ENCODE measurements around the gene CEP152.
"Not testable (repeated sequence)": the region's sequence is repeated elsewhere in the genome, so short reads cannot be mapped to it uniquely, and the experiment has no call there.

Gene CEP152

DNA sequence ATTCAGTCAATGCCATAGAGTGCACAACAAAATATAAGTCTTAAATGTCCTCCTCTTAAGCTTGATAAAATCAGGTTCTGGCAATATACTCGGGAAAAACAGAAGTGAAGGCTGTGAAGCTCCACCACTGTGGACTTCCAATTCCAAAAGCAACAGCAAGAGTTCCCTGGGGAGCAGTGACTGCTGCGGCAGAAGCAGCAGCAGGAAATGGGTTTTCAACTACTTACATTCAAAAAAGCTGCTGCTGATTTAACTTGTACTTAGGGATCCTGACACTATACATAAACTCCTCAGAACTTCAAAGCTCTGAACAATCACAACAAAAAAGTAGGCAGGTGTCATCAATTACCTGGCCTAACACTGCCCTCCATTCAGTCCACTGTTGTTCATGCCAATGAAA lies 4.7 kb downstream of the CEP152 start:
- DNase-seq (ENCODE audit: extremely low spot score, insufficient read length, low read depth): no peak
- no peak for FAIRE-seq

DNA sequence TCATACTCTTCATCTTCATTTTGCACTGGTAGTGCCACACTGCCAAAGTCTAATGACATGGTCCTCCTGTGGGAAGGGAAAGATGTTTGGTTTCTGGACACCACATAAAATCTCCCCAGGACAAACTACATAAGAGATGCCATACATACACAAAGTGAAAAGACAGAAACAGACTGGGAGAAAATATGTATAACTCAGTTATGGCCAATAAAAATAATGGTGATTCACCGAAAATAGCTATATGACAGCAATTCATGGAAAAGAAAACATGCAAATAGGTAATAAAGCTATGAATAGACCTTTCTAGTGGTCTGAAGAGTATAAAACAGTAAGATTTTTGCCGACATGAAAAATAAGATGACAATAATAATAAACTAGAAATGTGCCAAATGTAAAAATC lies 5.3 kb downstream of the CEP152 start:
- DNase-seq (ENCODE audit: extremely low spot score, insufficient read length, low read depth) (no peak), FAIRE-seq (no peak)

DNA sequence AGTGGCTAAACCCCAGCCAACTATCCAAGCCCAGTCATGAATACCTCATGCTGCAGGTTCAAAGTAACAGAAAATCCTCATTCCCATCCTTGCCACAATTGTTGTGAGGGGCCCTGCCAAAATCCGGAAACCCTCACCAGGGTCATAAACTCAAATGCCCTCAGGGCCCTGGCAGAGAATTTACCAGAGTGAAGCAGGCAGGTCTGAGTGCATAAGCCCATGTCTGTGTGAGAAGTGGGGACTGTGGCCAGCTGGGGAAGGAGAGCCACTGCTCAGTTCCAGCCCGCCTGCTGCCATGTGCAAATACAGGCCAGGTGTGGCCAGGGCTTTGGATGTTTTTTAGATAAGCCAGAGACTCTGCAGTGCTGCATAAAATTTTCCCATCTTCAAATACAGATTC lies 7.0 kb downstream of the CEP152 start:
- no peak for DNase-seq (ENCODE audit: extremely low spot score, insufficient read length, low read depth)
- FAIRE-seq: no peak

DNA sequence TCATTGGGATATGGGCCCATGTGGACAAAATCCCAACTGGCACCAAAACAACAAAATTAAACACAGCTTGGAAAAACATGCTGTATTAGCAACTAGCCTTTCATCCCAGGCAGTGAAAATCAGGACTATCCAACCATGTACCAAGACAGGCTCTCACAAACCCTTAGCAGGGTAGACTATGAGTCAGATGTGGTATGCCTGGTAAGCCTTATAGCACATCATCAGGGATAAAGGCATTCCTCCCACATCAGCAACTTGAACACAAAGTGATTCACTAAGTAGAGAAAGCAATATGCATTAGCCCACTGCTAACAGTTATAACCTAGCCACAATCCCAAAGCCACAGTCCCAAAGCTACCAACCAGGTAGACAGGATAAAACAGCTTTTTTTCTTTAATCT lies 8.0 kb downstream of the CEP152 start:
- DNase-seq (ENCODE audit: extremely low spot score, insufficient read length, low read depth) (no peak), FAIRE-seq (no peak)

DNA sequence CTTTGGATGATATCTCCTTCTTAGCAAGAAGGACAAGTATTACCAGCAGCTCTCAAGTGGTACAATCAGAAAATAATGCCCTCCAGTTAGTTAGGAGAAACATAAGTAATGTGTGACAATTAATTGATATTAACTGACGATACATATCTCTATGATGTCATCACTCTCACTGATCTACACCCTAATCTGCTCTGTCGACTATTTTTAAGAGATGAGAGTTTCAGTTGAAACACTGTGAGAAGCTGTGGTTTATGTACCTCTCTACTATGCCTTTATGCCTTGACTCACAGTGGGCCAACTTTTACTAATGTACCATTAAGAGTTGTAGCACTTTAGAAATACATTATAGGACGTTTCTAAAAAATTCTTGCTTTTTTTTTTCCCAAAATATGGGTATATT lies 8.6 kb downstream of the CEP152 start:
- FAIRE-seq (peak; percentile 44), DNase-seq (ENCODE audit: extremely low spot score, insufficient read length, low read depth) (no peak)

DNA sequence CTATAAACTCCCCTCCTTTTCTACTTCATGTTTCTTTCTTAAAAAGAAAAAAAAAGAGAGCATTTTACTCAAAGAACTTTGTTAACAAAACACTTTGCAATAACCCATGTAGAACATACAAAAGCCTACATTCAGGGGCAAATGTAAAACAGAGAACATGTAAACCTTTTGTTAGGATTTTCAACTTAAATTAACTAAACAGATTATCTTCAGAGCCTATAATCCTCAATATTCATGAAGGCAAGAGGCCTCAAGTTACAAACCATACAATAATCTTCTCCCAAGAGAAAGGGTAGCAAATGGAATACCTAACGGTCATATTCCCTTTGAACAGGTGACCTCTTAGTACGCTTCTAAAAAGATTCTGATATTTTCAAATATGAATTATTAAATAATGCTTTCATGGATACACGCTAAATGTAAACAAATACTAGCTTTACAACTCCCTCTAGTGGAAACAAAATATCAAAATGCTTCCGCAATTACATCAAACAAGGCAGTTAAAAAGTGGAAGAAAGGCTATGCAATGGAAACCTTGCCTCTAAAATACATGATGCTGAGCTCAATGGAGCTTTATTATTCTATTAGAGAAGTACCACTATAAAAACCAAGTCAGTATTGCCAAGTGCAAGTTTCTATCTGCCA lies 9.9 kb downstream of the CEP152 start:
- FAIRE-seq: peak; percentile 73
- no peak for DNase-seq (ENCODE audit: extremely low spot score, insufficient read length, low read depth)

DNA sequence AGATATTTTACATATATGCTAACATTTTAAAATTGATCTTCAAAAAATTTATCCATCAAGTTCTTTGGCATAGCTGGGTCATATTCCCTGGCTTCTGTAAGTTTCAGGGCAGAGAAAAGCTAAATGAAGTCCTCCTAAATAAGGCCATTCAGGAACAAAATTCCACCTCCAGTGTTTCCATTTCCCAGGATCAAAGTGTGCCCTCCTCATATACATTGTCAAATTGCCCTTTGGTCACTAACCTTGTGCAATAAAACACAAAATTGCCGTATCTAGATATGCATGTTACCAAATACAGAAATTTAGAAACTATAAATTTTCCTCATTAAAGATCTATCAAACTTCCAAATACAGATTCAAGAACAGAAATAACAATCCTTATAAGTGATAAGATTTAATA lies 10.6 kb downstream of the CEP152 start:
- FAIRE-seq: no peak
- no peak for DNase-seq (ENCODE audit: extremely low spot score, insufficient read length, low read depth)

DNA sequence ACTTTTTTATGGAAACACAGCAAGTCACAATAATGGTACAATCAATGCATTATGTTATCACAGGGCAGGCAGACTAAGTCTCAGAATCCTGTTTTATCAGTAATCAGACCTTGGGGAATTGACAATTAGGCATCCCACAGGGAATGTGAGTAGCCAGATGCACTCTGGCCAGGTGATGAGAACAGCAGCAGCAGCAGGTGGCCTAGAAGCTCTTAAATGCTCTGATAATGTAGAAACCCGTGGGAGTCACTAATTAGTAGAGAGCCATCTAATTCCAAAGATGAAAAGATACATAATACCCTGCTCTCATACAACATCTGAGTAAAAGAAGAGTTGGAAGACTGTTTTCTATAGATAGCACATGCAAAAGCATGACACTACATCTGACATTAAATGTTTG lies 12.6 kb downstream of the CEP152 start:
- DNase-seq (ENCODE audit: extremely low spot score, insufficient read length, low read depth) (no peak), FAIRE-seq (no peak)

DNA sequence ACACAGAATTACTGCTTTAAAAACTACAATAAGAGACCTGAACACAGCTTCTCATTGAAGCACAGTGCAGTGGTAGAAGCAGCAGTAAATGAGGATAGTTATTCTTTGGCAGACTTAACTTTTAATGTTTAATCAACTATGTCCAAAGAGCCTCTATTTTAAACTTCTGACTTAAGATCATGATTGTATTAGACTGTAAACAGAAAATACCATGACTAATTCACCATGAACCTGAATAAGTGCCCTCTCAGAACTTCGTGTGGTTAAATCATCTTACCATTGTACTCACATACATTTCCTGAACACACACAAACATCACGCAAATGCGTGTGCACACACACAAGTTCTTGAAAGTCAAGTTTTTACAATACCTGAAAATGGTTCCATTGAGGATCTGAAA lies 13.9 kb downstream of the CEP152 start:
- peak; percentile 88 for FAIRE-seq
- DNase-seq (ENCODE audit: extremely low spot score, insufficient read length, low read depth): no peak

DNA sequence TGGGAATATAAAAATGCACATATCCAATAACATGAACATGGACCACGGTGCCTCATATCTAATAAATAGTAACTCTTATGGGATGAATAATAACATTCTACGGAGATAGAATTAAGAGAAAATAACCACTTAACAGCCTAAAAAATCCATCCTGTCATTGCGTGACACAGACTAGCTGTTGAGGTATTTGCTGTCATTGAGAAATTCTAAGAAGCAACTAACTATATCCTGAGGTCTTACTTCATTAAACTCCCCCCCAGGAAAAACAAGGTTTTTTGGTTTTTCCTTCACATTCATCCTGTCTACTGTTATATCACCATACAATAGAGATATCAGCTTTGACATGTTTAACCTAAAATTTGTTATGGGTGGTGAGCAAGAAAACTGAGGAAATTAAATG lies 14.3 kb downstream of the CEP152 start:
- no peak for DNase-seq (ENCODE audit: extremely low spot score, insufficient read length, low read depth)
- no peak for FAIRE-seq

DNA sequence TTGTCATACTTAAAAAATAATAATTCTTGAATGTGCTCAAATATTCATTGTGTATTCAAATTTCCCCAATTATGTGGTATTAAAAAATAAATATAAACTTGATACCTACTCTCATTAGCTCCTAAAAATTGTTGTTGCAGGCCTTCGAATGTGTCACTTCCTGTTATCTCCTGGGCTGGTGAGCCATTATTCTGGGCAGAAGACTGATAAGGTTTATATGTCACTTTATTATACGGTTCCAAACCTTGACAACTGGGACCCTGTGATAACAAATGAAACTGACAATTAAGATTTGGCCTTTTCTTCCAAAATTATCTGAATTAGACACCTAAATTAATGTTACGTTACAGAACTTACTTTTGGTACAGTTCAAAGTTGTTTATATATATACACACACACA lies 15.0 kb downstream of the CEP152 start:
- DNase-seq (ENCODE audit: extremely low spot score, insufficient read length, low read depth): no peak
- FAIRE-seq: no peak

DNA sequence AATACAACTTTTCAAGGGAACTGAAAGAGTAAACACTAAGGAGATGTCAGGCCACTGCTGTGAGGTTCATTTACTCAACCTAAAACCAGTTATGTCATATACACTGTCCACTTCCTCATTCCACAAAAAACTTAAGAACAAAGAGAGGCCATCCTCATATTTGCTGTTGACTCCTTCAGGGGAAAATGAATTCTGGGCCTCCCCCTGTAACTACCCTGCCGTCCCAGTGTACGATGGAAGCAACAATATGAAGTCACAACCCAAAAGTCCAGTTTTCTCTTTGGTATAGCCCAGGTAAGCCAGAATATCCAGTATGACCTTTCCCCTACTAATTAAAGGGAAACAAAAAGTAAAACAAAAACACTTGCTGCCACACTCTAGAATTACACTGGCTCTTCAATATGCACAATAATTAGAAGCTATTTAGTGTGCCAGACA lies 16.2 kb downstream of the CEP152 start:
- FAIRE-seq: peak; percentile 92
- DNase-seq (ENCODE audit: extremely low spot score, insufficient read length, low read depth): no peak

DNA sequence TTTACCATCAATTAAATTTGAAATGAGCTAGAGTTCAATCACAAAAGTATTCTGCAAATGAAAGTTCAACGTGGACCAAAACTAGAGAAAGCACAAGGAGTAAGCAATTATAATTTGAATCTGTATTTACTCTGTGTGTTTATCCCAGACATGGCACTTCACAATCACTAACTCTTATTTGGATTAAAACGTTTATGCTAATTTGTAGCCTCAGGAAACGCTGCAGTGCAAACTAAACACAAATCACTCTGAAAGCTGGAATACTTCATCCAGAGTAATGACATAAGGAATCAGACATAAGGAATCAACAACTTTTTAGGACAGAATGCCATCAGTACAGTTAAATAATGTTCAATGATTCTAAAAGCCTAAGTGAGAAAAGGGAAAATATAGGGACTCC lies 18.5 kb downstream of the CEP152 start:
- FAIRE-seq: no peak
- DNase-seq (ENCODE audit: extremely low spot score, insufficient read length, low read depth): no peak

DNA sequence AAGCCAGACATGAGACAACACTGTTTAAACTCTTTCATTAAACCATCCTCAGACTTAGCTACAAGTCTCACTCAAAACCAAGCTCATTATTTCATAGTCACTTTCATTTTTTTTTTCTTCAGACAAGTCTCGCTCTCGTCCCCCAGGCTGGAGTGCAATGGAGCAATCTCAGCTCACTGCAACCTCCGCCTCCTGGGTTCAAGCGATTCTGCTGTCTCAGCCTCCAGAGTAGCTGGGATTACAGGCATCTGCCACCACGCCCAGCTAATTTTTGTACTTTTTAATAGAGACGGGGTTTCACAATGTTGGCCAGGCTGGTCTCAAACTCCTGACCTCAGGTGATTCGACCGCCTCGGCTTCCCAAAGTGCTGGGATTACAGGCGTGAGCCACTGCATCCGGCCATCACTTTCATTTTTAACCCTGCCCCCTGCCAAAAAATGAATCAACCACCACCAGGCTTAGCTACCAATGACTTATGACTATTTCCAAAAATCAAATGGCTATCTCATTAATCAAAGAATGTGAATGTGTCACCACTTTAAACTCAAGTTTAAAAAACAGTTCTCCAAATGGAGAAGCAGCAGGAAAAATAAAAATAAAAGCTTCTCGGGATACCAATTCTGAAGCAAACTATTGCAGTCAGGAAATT lies 20.3 kb downstream of the CEP152 start:
- FAIRE-seq; DNase-seq (ENCODE audit: extremely low spot score, insufficient read length, low read depth): not testable (repeated sequence)

DNA sequence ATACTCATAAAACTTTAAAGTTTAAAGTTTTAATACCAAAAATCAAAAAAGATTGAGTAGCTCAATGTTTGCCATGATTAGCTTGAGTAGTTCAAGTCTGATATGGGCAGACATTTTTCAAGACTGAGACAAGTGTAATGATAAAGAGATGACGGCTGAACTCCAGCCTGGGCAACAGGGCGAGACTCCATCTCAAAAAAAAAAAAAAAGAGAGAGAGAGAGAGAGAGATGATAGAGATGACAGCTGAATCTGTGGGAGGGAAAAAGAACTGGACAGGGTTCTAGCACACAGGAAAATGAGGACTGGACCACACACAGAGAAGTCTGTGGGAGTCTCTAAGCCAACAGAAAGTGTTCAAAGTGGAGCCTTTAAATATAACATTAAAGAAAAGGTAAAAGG lies 25.2 kb downstream of the CEP152 start:
- DNase-seq (ENCODE audit: extremely low spot score, insufficient read length, low read depth): no peak
- FAIRE-seq: no peak

DNA sequence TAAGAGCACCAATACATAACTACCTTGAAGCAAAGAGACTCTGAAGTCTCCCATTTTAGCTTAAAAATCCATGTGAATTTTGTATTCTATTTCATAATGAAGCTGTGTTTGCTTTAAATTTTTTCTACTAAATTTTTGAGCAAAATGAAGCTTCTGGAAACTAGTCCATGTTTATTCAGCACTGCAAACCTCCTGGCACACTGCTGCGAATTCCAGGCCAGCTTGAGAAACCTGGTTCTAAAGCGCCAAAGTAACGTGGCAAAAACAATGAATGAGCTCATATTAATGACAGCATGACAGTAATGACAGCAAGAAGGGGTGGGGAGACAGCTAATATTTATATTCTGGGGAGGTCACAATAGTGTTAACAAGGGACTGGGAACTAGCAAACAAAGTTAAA lies 25.7 kb downstream of the CEP152 start:
- FAIRE-seq (no peak), DNase-seq (ENCODE audit: extremely low spot score, insufficient read length, low read depth) (no peak)

DNA sequence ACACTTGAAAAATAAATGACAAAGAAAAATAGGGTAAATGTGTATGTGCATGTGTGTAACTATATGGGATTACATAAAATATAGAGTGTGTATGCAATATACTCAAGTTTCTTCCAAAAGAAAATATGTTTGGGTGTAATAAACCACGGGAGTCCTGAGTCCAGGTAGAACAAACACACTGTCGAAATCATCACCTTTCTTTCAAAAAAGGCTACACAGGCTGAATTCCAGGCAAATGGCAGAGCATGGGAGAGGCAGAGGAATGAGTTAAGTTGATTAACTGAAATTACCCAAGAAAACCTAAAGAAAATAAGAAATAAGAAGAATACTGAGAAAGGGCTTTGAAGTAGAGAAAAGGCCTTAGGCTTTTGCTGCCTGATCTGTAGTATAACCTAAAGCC lies 26.1 kb downstream of the CEP152 start:
- DNase-seq (ENCODE audit: extremely low spot score, insufficient read length, low read depth): no peak
- no peak for FAIRE-seq

DNA sequence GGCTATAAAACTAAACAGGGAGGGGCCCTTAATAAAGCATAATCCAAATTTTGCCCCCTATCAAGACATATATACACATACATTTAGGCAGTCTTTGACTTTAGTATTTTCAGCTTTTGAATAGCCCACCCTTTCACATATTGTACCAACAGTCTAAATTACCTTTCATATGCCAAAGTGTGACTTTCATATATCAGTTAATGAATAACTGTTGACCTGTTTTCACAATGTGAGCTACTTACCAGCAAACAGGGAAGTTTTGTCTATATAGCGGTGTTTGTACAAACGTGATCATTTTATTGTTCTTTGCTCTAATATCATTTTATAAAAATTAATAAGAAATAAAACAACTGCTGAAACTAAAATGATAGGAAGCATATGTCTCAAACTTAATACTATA lies 28.0 kb downstream of the CEP152 start:
- FAIRE-seq: peak; percentile 35

DNA sequence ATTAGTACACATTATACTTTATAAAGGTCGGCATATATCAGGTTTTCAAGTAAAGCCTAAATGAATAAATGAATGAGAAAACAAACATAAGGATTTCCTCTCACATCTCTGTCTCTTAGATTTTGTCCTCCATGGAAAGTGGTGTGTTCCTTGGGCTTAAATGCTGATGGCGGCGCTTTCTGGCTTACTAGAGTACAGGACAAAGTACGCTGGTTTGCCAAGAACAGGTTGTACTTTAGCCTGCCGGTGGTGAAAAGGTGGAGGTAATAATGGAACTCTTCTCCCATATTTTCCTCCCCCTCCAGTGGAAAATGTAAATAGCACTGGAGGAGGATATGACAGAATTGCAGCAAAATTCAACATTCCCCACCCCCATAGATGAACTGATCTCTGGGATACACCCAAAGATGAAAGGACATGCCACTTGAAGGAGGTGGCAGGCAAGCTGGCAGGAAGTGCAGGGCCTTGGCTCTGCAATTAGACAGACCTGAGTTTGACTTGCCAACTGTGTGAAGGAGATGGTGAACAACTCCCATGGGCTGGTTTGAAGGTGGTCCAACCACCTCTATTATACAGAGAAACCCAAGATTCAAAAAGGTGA lies 29.3 kb downstream of the CEP152 start:
- FAIRE-seq (no peak), DNase-seq (ENCODE audit: extremely low spot score, insufficient read length, low read depth) (no peak)

More for the DNA sequence above, 28.0 kb downstream of the CEP152 start:
- no peak for DNase-seq (ENCODE audit: extremely low spot score, insufficient read length, low read depth)

DNA sequence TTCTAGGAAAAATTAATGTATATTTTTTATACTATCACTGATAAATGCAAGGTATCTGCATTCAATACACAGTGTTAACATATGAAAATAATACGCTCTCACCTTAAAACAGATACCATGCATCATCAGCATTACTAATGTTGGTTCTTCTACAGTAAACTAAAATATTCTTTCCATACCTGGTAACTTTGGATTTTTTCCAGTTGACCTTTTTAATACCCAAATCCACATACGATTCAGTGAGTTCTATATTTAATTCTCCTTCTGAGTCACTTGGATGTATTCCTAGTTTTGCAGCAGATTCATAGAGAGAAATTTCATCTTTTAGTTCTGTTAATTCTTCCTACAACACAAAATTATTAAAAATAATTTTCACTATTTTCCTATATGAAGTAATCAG lies 29.9 kb downstream of the CEP152 start:
- FAIRE-seq: no peak
- no peak for DNase-seq (ENCODE audit: extremely low spot score, insufficient read length, low read depth)

DNA sequence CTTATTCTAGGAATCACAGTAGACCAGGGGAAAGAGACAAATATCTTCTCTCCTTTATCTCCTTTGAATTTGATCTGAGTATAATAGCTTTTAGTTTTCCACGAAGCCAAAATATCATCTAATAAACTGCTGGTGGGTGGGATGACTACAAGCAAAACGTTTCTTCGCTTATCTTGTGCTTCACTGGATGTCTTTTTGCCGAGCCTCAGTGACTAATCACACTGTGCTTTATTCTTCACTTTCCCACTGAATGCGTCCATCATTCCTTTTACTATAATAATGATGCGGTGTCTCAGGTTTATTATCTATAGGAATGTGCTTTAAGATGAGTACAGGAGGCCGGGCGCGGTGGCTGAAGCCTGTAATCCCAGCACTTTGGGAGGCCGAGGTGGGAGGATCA lies 32.5 kb downstream of the CEP152 start:
- FAIRE-seq: no peak
- no peak for DNase-seq (ENCODE audit: extremely low spot score, insufficient read length, low read depth)
